BE2C (cell line): ENCODE data around the gene ATP8B4.

ENCODE experiments used
- DNase-seq: peaks from one replicate; pipeline ENCODE4 v3.0.0-alpha.2; 2020
- H3K27me3 ChIP-seq: fragments of 250-450 bp; sonication (Bioruptor Pico); 2 replicates; pipeline ENCODE4 v1.5.1; 2020; ENCODE audit warnings: mild to moderate bottlenecking
- H3K36me3 ChIP-seq: fragments of 250-450 bp; sonication (Bioruptor Pico); 2 replicates; pipeline ENCODE4 v1.5.1; 2020; ENCODE audit warnings: mild to moderate bottlenecking
- H3K4me1 ChIP-seq: fragments of 250-450 bp; sonication (Bioruptor Pico); 2 replicates; pipeline ENCODE4 v1.5.1; 2020
- H3K4me3 ChIP-seq: 2 replicates; pipeline ENCODE4 v1.5.1; 2011; ENCODE audit warnings: low read depth, low read length
- H3K9me3 ChIP-seq: fragments of 250-450 bp; sonication (Bioruptor Pico); 2 replicates; pipeline ENCODE4 v1.5.1; 2020
- CTCF ChIP-seq: IDR thresholded peaks from 2 replicates; pipeline ENCODE4 v1.5.1; 2012; ENCODE audit warnings: mild to moderate bottlenecking, low read depth, low read length

Gene ATP8B4

GRCh38 chr15:50059203-50059772 is 59.7 kb downstream of the ATP8B4 start:
- no peaks in the 10 kb centered on the region for H3K36me3 ChIP-seq
- no peaks in the 10 kb centered on the region for H3K9me3 ChIP-seq
- peaks cover 3% of the 10 kb centered on the region for H3K27me3 ChIP-seq
- no peak for TF ChIP-seq CTCF
- H3K4me3 ChIP-seq: no peak overlapping the region
- no peak for DNase-seq
- H3K4me1 ChIP-seq: peaks cover 4% of the 10 kb centered on the region; the same call in 1 of the 2 replicates

GRCh38 chr15:50057905-50058639 is 61.0 kb downstream of the ATP8B4 start:
- H3K4me1 ChIP-seq: peaks cover 4% of the 10 kb centered on the region; the same call in 1 of the 2 replicates
- no peaks in the 10 kb centered on the region for H3K9me3 ChIP-seq
- no peak overlapping the region for H3K4me3 ChIP-seq
- H3K36me3 ChIP-seq: no peaks in the 10 kb centered on the region
- TF ChIP-seq CTCF: no peak
- DNase-seq: no peak
- peaks cover 3% of the 10 kb centered on the region; the same call in 1 of the 2 replicates for H3K27me3 ChIP-seq

- Histone ChIP-seq H3K36me3 (no peaks in the 10 kb centered on the region), H3K4me3 (no peak overlapping the region), H3K9me3 (no peaks in the 10 kb centered on the region), H3K27me3 (peaks cover 3% of the 10 kb centered on the region; the same call in 1 of the 2 replicates), H3K4me1 (peaks cover 4% of the 10 kb centered on the region; the same call in 1 of the 2 replicates)
- no peak for TF ChIP-seq CTCF
- DNase-seq: no peak
Measured at GRCh38 chr15:50057196-50057595, 61.8 kb downstream of the ATP8B4 start.

GRCh38 chr15:50055750-50056157 is 63.3 kb downstream of the ATP8B4 start:
- Histone ChIP-seq H3K9me3 (no peaks in the 10 kb centered on the region), H3K4me1 (peaks cover 4% of the 10 kb centered on the region; the same call in 1 of the 2 replicates), H3K36me3 (no peaks in the 10 kb centered on the region), H3K27me3 (peaks cover 6% of the 10 kb centered on the region; the same call in 1 of the 2 replicates), H3K4me3 (no peak overlapping the region)
- TF ChIP-seq CTCF: no peak
- DNase-seq: no peak

GRCh38 chr15:50055332-50055731 is 63.7 kb downstream of the ATP8B4 start:
- TF ChIP-seq CTCF: no peak
- H3K4me3 ChIP-seq: no peak overlapping the region
- DNase-seq: no peak

More at GRCh38 chr15:50055332-50055731, 63.7 kb downstream of the ATP8B4 start:
- H3K4me1 ChIP-seq: peaks cover 4% of the 10 kb centered on the region; the same call in 1 of the 2 replicates
- H3K27me3 ChIP-seq: peaks cover 6% of the 10 kb centered on the region; the same call in 1 of the 2 replicates
- no peaks in the 10 kb centered on the region for H3K9me3 ChIP-seq
- no peaks in the 10 kb centered on the region for H3K36me3 ChIP-seq
